ENCODE results near the gene IFT22. TPM values are rescaled to one million over a fixed set of nuclear protein-coding genes. Genes with fewer than 3 reads are reported as not detected.

The IFT22 gene
- total RNA-seq, 4 donors from 2014 or later, result 6.8 to 15.3 (median 11.7) TPM

GRCh38 chr7:101278461-101279292, 42.9 kb downstream of the IFT22 start:
- H3K9me3 ChIP-seq, result no peaks in the 10 kb centered on the region
- peaks cover 3% of the 10 kb centered on the region for H3K4me1 ChIP-seq
- DNase-seq (ENCODE audit: low spot score in 2 of 2), result no peak
- H3K27me3 ChIP-seq, result peaks cover 26% of the 10 kb centered on the region
- no peak for TF ChIP-seq POLR2AphosphoS5 (IDR thresholded peaks at IDR 0.05)
- no peak for TF ChIP-seq CTCF (IDR thresholded peaks at IDR 0.05)
- no peak for TF ChIP-seq POLR2A (IDR thresholded peaks at IDR 0.05)
- no peak for TF ChIP-seq EP300 (IDR thresholded peaks at IDR 0.05)
- H3K36me3 ChIP-seq, result no peaks in the 10 kb centered on the region
- WGBS, result 76% methylated on average over 24 of the region's 24 CpGs
- no peak overlapping the region for H3K27ac ChIP-seq
- no peak overlapping the region for H3K4me3 ChIP-seq

- H3K36me3 ChIP-seq, result no peaks in the 10 kb centered on the region
- peaks cover 33% of the 10 kb centered on the region for H3K27me3 ChIP-seq
- no peak overlapping the region for H3K27ac ChIP-seq
- TF ChIP-seq POLR2AphosphoS5 (IDR thresholded peaks at IDR 0.05), result no peak
- TF ChIP-seq EP300 (IDR thresholded peaks at IDR 0.05), result no peak
- no peak for TF ChIP-seq CTCF (IDR thresholded peaks at IDR 0.05)
- TF ChIP-seq POLR2A (IDR thresholded peaks at IDR 0.05), result no peak
- H3K4me3 ChIP-seq, result no peak overlapping the region
- no peak for DNase-seq (ENCODE audit: low spot score in 2 of 2)
- H3K4me1 ChIP-seq, result no peaks in the 10 kb centered on the region
- 78% methylated on average over 9 of the region's 9 CpGs for WGBS
- H3K9me3 ChIP-seq, result no peaks in the 10 kb centered on the region
Measured at GRCh38 chr7:101277155-101277554, 44.5 kb downstream of the IFT22 start.

GRCh38 chr7:101273206-101273605, 48.4 kb downstream of the IFT22 start:
- H3K27ac ChIP-seq, result no peak overlapping the region
- no peak for DNase-seq (ENCODE audit: low spot score in 2 of 2)
- H3K9me3 ChIP-seq, result no peaks in the 10 kb centered on the region
- WGBS, result 43% methylated on average over 4 of the region's 4 CpGs
- H3K4me1 ChIP-seq, result no peaks in the 10 kb centered on the region
- H3K27me3 ChIP-seq, result peaks cover 26% of the 10 kb centered on the region
- no peak overlapping the region for H3K4me3 ChIP-seq
- no peak for TF ChIP-seq POLR2AphosphoS5 (IDR thresholded peaks at IDR 0.05)
- no peak for TF ChIP-seq CTCF (IDR thresholded peaks at IDR 0.05)
- no peak for TF ChIP-seq POLR2A (IDR thresholded peaks at IDR 0.05)
- TF ChIP-seq EP300 (IDR thresholded peaks at IDR 0.05), result no peak
- H3K36me3 ChIP-seq, result no peaks in the 10 kb centered on the region

GRCh38 chr7:101271021-101271420, 50.6 kb downstream of the IFT22 start:
- H3K4me3 ChIP-seq, result no peak overlapping the region
- TF ChIP-seq EP300 (IDR thresholded peaks at IDR 0.05) (no peak), POLR2AphosphoS5 (IDR thresholded peaks at IDR 0.05) (no peak), POLR2A (IDR thresholded peaks at IDR 0.05) (no peak), CTCF (IDR thresholded peaks at IDR 0.05) (no peak)
- 81% methylated on average over 5 of the region's 5 CpGs for whole genome bisulfite sequencing
- no peaks in the 10 kb centered on the region for H3K9me3 ChIP-seq
- no peak for DNase-seq (ENCODE audit: low spot score in 2 of 2)
- no peaks in the 10 kb centered on the region for H3K4me1 ChIP-seq
- H3K36me3 ChIP-seq, result no peaks in the 10 kb centered on the region
- H3K27me3 ChIP-seq, result peaks cover 11% of the 10 kb centered on the region
- H3K27ac ChIP-seq, result no peak overlapping the region

GRCh38 chr7:101269664-101270063, 51.9 kb downstream of the IFT22 start:
- TF ChIP-seq EP300 (IDR thresholded peaks at IDR 0.05) (no peak), POLR2A (IDR thresholded peaks at IDR 0.05) (no peak), POLR2AphosphoS5 (IDR thresholded peaks at IDR 0.05) (no peak), CTCF (IDR thresholded peaks at IDR 0.05) (no peak)
- no peaks in the 10 kb centered on the region for H3K36me3 ChIP-seq
- DNase-seq (ENCODE audit: low spot score in 2 of 2), result no peak
- H3K4me1 ChIP-seq, result no peaks in the 10 kb centered on the region
- H3K27me3 ChIP-seq, result peaks cover 7% of the 10 kb centered on the region
- WGBS, result 95% methylated on average over 21 of the region's 21 CpGs
- H3K4me3 ChIP-seq, result no peak overlapping the region
- no peaks in the 10 kb centered on the region for H3K9me3 ChIP-seq
- H3K27ac ChIP-seq, result no peak overlapping the region

Data from suprapubic skin (tissue), 4 donors.